Endothelial cell of umbilical vein (primary cell): Measurements from ENCODE around the gene PODNL1. TPM values are rescaled to one million over a fixed set of nuclear protein-coding genes. Genes with fewer than 3 reads are reported as not detected.
A peak's percentile ranks its signal among the peaks of the same experiment; 100 is the strongest.

Experiments
- BruUV-seq: library from RNA; stranded (reverse); fragments of 400-500 nt; replicated peaks from 2 replicates; lab custom pipeline; 2021; lab: Mats Ljungman, UMichigan
- CTCF ChIA-PET: fragments of 300-600, 350-600 bp; sonication (Branson Sonifier 250); formaldehyde crosslinking; loops from one replicate; lab custom pipeline; 2021; ENCODE audit warnings: antibody characterized with exemption, inconsistent platforms; lab: Charles Lee
- POLR2A ChIA-PET: fragments of 300-600, 350-600 bp; sonication (Branson Sonifier 250); formaldehyde crosslinking; loops from one replicate; lab custom pipeline; 2021; ENCODE audit warnings: antibody characterized with exemption, inconsistent platforms; lab: Charles Lee
- DNase-seq: peaks from one replicate; pipeline ENCODE4 v3.0.0-alpha.2; 2011; ENCODE audit warnings: low read depth, low spot score
- FAIRE-seq: peaks from 2 replicates; lab custom pipeline; 2011; peaks lifted over from hg19 to GRCh38; lab: Jason Lieb, UNC
- H2AFZ ChIP-seq: 2 replicates; pipeline ENCODE4 v1.6.0; 2012; ENCODE audit warnings: low read depth, low read length, control low read depth, inconsistent platforms
- H3K27ac ChIP-seq: 2 replicates; pipeline ENCODE4 v1.5.1; 2011; ENCODE audit warnings: low read depth, mild to moderate bottlenecking, control low read depth, low read length, moderate library complexity; ENCODE audit not compliant: insufficient read depth
- H3K27me3 ChIP-seq, 2 experiments: 2 replicates each; pipeline versions ENCODE4 v1.6.0 to v1.6.1; 2011; ENCODE audit warnings: low read length in 2 of 2, mixed read lengths in 1 of 2; ENCODE audit not compliant: control insufficient read depth in 2 of 2, insufficient read depth in 2 of 2
- H3K36me3 ChIP-seq, 2 experiments: 2 replicates in 1 of 2; 3 replicates in 1 of 2; pipeline ENCODE4 v1.5.1; 2011; ENCODE audit warnings: low read length in 2 of 2, mild to moderate bottlenecking in 1 of 2, moderate library complexity in 1 of 2; ENCODE audit not compliant: control insufficient read depth in 2 of 2, insufficient read depth in 2 of 2; ENCODE audit errors: extremely low read depth in 1 of 2
- H3K4me1 ChIP-seq: 3 replicates; pipeline ENCODE4 v1.5.1; 2011; ENCODE audit warnings: mild to moderate bottlenecking, low read length; ENCODE audit not compliant: control insufficient read depth, insufficient read depth; ENCODE audit errors: extremely low read depth
- H3K4me2 ChIP-seq: 2 replicates; pipeline ENCODE4 v1.6.1; 2011; ENCODE audit warnings: low read length, control low read depth, mixed read lengths; ENCODE audit not compliant: insufficient read depth
- H3K4me3 ChIP-seq, 3 experiments: fragments of 200-600 bp in 1 of 3; sonication (generic), shearing (Covaris generic) in 1 of 3; replicated peaks in 1 of 3; 2 replicates each; pipeline ENCODE4 v1.5.1; 2011 to 2016; ENCODE audit warnings: control low read depth in 3 of 3, low read length in 3 of 3, mild to moderate bottlenecking in 2 of 3, inconsistent platforms in 1 of 3, low read depth in 1 of 3, moderate library complexity in 1 of 3; ENCODE audit not compliant: insufficient read depth in 1 of 3
- H3K79me2 ChIP-seq: 2 replicates; pipeline ENCODE4 v1.6.0; 2012; ENCODE audit warnings: low read length, inconsistent platforms; ENCODE audit not compliant: control insufficient read depth, insufficient read depth
- H3K9ac ChIP-seq: replicated peaks from 2 replicates; pipeline ENCODE3; 2011; ENCODE audit warnings: low read length, control low read depth; ENCODE audit not compliant: insufficient read depth; ENCODE audit errors: extremely low read depth
- H3K9me1 ChIP-seq: replicated peaks from 3 replicates; pipeline ENCODE4 v1.6.0; 2011; ENCODE audit warnings: mild to moderate bottlenecking, low read length; ENCODE audit not compliant: control insufficient read depth, insufficient read depth; ENCODE audit errors: extremely low read depth
- H3K9me3 ChIP-seq: replicated peaks from 2 replicates; pipeline ENCODE4 v1.5.1; 2012; ENCODE audit warnings: low read length, inconsistent platforms; ENCODE audit not compliant: control insufficient read depth, insufficient read depth
- H4K20me1 ChIP-seq: replicated peaks from 2 replicates; pipeline ENCODE3; 2011; ENCODE audit warnings: mild to moderate bottlenecking, low read length; ENCODE audit not compliant: control insufficient read depth, insufficient read depth; ENCODE audit errors: extremely low read depth
- CTCF ChIP-seq, 2 donors: IDR thresholded peaks; 1 replicate in 1 of 2; 2 replicates in 1 of 2; pipeline ENCODE4 v1.5.1; 2011; ENCODE audit warnings: low read length in 2 of 2, mild to moderate bottlenecking in 2 of 2, moderate library complexity in 2 of 2, control low read depth in 1 of 2, inconsistent platforms in 1 of 2, low read depth in 1 of 2; ENCODE audit not compliant: insufficient read depth in 1 of 2; ENCODE audit errors: extremely low read depth in 1 of 2
- EZH2 ChIP-seq: IDR thresholded peaks from 2 replicates; pipeline ENCODE4 v1.6.1; 2012; ENCODE audit warnings: borderline replicate concordance, low read depth, mild to moderate bottlenecking, moderate library complexity, low read length, inconsistent platforms; ENCODE audit not compliant: severe bottlenecking
- FOS ChIP-seq: IDR thresholded peaks from 2 replicates; pipeline ENCODE4 v1.6.1; 2011; ENCODE audit warnings: mild to moderate bottlenecking, low read length, moderate library complexity, borderline replicate concordance; ENCODE audit not compliant: insufficient read depth
- GATA2 ChIP-seq: IDR thresholded peaks from 2 replicates; pipeline ENCODE4 v1.7.0; 2011; ENCODE audit warnings: low read depth, mild to moderate bottlenecking, moderate library complexity, mixed read lengths, low read length; ENCODE audit not compliant: insufficient read length, insufficient read depth
- JUN ChIP-seq: IDR thresholded peaks from 2 replicates; pipeline ENCODE4 v1.6.1; 2011; ENCODE audit warnings: borderline replicate concordance, low read depth; ENCODE audit not compliant: insufficient read length, insufficient read depth
- MAX ChIP-seq: IDR thresholded peaks from 2 replicates; pipeline ENCODE4 v1.6.1; 2011; ENCODE audit not compliant: insufficient read depth, insufficient read length
- MYC ChIP-seq: IDR thresholded peaks from one replicate; pipeline ENCODE4 v1.6.1; 2011; ENCODE audit warnings: mild to moderate bottlenecking, low read depth, low read length
- POLR2A ChIP-seq: IDR thresholded peaks from 2 replicates; pipeline ENCODE4 v1.6.1; 2012; ENCODE audit warnings: low read depth, mild to moderate bottlenecking, control low read depth, low read length
- POLR2AphosphoS5 ChIP-seq: IDR thresholded peaks from 2 replicates; pipeline ENCODE4 v1.6.1; 2012; ENCODE audit warnings: low read depth, mild to moderate bottlenecking, control low read depth, low read length, moderate library complexity; ENCODE audit not compliant: insufficient read depth
- dilution Hi-C: fragments of 300-500 bp; cut with MboI; formaldehyde crosslinking; loops from one replicate; pipeline ENCODE4 v1.15.0; 2019; ENCODE audit warnings: low sequenced_read_pairs; ENCODE audit not compliant: extremely low pct_ligation_motif_present
- intact Hi-C: fragments of 100-400 bp; cut with micrococcal nuclease; formaldehyde crosslinking; loops from one replicate; pipeline ENCODE4 v1.10.0; 2022
- polyA plus RNA-seq, 4 experiments: library from polyadenylated mRNA; depleted of rRNA in 3 of 4; stranded (reverse) in 3 of 4; unstranded in 1 of 4; fragments of >200 nt; gene quantifications; 2 replicates each; pipeline versions ENCODE4 v1.2.1 to v1.2.3, GENCODE V29; 2011 to 2012; ENCODE audit warnings: missing spikeins in 1 of 4
- total RNA-seq: library from RNA; stranded (reverse); gene quantifications from 2 replicates; pipeline ENCODE4 v1.2.3, GENCODE V29; 2021

Gene PODNL1
- total and polyA plus RNA-seq, 2 donors (not counting 3 experiments of a cell fraction or from before 2014, with no cell fraction given): 0.21 TPM; not detected in 1

GRCh38 chr19:13902993-13903555, 35.1 kb downstream of the PODNL1 start:
- ChIA-PET CTCF (interaction anchor here (0.7 to 2.6 kb wide), 6 partner anchors 13 to 171 kb away, joined by 3 to 7 read pairs (median 6); partner anchors contain the start of gene MISP3), POLR2A (no interaction called here)
- peak; percentile 21 for DNase-seq
- H2AFZ ChIP-seq: no peak overlapping the region
- peaks cover 7% of the 10 kb centered on the region for H3K4me1 ChIP-seq
- no peaks in the 10 kb centered on the region for H3K27me3 ChIP-seq
- no peak overlapping the region for H3K4me2 ChIP-seq
- dilution Hi-C loops: no loop called here
- H3K9me1 ChIP-seq: no peaks in the 10 kb centered on the region
- H4K20me1 ChIP-seq: no peaks in the 10 kb centered on the region
- BruUV-seq: no TSS peak
- H3K27ac ChIP-seq: no peak overlapping the region
- no peaks in the 10 kb centered on the region for H3K79me2 ChIP-seq
- no peaks in the 10 kb centered on the region for H3K36me3 ChIP-seq
- H3K4me3 ChIP-seq: no peak overlapping the region
- no peak overlapping the region for H3K9ac ChIP-seq
- no peaks in the 10 kb centered on the region for H3K9me3 ChIP-seq
- intact Hi-C loops: no loop called here
- TF ChIP-seq MYC: no peak
- peak; percentile 31 to 40 for TF ChIP-seq CTCF (IDR thresholded peaks at IDR 0.05; ENCODE audit: extremely low read depth in 1 of 2, insufficient read depth in 1 of 2, low read depth in 1 of 2, low read length in 2 of 2)
- FAIRE-seq: peak; percentile 75

GRCh38 chr19:13899912-13900584, 38.2 kb downstream of the PODNL1 start:
- no TSS peak for BruUV-seq
- Histone ChIP-seq H3K4me1 (no peaks in the 10 kb centered on the region), H3K36me3 (no peaks in the 10 kb centered on the region), H3K4me2 (no peak overlapping the region), H3K9ac (no peak overlapping the region), H3K27ac (no peak overlapping the region), H2AFZ (no peak overlapping the region), H3K79me2 (no peaks in the 10 kb centered on the region), H3K27me3 (no peaks in the 10 kb centered on the region), H3K9me1 (no peaks in the 10 kb centered on the region), H4K20me1 (no peaks in the 10 kb centered on the region), H3K9me3 (no peaks in the 10 kb centered on the region), H3K4me3 (no peak overlapping the region)
- intact Hi-C loops: no loop called here
- no peak for FAIRE-seq
- ChIA-PET POLR2A (no interaction called here), CTCF (interaction anchor here (1.2 kb wide), 1 partner anchor 159 kb away, joined by 4 read pairs; no protein-coding TSS in a partner anchor)
- no peak for DNase-seq
- dilution Hi-C loops: no loop called here
- TF ChIP-seq POLR2A (no peak), MAX (no peak), EZH2 (no peak), POLR2AphosphoS5 (no peak), FOS (no peak), JUN (no peak), CTCF (IDR thresholded peaks at IDR 0.05; ENCODE audit: extremely low read depth in 1 of 2, insufficient read depth in 1 of 2, low read depth in 1 of 2, low read length in 2 of 2) (no peak), MYC (no peak), GATA2 (no peak)
